C4-2B (cell line): Measurements from ENCODE around the gene MRPS23.
A peak's percentile ranks its signal among the peaks of the same experiment; 100 is the strongest.

ENCODE experiments used
- H3K27ac ChIP-seq: fragments of 450-650 bp; 2 replicates; pipeline ENCODE4 v1.5.1; 2017
- ZFX ChIP-seq: fragments of 450-650 bp; IDR thresholded peaks from 2 replicates; pipeline ENCODE4 v1.6.1; 2017
- TF ChIP-seq, protein P1 (sequence below): fragments of 450-650 bp; conservative IDR thresholded peaks from 2 replicates; pipeline ENCODE4 v1.5.1; 2017; ENCODE audit warnings: mild to moderate bottlenecking

Gene MRPS23

DNA sequence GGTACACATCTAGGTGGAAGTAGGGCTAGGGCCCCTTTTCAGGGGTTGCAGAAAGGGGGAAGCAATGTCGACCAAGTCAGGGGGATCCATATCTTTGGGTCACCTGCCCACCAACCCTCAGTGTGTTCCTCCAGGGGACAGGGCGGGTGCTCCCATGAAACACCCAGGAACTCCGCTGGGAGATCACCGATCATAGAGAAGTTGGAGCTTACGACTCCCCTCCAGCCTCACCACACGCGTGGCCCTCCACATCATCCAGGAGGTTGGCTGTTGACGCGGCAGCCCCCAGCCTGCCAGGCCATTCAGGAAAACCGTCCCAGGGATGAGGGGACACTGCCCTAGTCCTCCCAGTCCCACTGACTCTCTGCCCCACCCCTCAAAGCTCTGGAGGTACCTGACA, 17.3 kb upstream of the MRPS23 start:
- TF ChIP-seq, protein P1, sequence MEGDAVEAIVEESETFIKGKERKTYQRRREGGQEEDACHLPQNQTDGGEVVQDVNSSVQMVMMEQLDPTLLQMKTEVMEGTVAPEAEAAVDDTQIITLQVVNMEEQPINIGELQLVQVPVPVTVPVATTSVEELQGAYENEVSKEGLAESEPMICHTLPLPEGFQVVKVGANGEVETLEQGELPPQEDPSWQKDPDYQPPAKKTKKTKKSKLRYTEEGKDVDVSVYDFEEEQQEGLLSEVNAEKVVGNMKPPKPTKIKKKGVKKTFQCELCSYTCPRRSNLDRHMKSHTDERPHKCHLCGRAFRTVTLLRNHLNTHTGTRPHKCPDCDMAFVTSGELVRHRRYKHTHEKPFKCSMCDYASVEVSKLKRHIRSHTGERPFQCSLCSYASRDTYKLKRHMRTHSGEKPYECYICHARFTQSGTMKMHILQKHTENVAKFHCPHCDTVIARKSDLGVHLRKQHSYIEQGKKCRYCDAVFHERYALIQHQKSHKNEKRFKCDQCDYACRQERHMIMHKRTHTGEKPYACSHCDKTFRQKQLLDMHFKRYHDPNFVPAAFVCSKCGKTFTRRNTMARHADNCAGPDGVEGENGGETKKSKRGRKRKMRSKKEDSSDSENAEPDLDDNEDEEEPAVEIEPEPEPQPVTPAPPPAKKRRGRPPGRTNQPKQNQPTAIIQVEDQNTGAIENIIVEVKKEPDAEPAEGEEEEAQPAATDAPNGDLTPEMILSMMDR = no peak
- no peak for TF ChIP-seq ZFX
- H3K27ac ChIP-seq = no peak overlapping the region

DNA sequence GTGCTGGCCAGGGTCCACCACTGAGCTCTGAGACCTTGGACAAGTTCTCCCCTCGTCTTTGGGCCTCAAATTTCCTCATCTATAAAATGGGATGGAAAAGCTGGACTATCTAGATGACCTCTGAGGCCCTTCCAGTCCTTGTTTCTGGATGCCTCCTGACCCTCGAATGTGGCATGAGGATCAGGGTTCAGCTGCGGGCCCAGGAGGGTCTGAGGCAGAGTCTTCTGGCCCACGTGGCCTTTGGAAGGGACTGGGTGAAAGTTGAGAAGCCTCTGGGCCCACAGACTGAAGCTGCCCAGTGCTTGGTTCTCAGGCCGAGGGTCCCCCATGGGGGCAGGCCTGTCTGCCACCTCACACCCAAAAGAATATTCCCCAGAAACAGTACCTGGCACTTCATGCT, 16.9 kb upstream of the MRPS23 start:
- no peak for TF ChIP-seq ZFX
- TF ChIP-seq, protein P1 = no peak
- H3K27ac ChIP-seq = no peak overlapping the region

DNA sequence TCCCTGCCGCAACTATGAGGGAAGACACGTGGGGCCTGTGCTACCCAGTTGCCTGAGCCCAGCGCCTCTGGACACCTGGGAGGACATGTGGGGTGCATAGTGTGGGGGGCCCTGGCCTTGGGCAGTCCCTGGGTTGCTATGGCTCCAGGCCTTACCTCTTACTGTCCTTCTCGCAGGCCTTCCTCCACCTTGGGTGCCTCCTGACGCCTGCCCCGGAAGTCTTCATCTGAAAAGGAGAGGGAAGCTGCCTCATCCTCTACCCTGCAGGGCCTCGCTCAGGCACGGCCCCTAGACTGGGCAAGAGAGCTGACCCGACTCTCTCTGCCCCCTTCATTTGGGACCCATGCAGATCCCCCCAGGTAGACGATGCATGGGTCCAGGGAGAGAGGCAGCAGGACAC, 16.5 kb upstream of the MRPS23 start:
- H3K27ac ChIP-seq = no peak overlapping the region
- TF ChIP-seq, protein P1 = no peak
- TF ChIP-seq ZFX = no peak

DNA sequence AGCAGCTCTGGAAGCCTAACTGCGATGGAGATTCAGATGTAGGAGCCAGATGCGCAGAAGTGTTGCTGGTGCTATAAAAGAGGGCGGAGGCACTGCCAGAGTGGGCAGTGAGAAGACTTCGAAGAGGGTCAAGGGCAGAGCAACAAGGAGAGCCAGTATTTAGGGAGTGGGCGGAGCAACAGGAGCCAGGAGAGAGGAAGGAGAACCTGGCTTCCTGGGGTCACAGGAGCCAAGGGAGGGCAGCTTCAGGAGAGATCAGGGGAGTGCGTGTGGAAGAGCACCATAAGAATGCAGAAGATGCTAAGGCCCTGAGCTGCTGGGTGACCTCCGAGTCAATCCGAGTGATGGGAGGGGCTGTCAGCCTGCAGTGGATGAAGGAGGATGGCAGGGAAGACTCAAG, 14.4 kb upstream of the MRPS23 start:
- no peak overlapping the region for H3K27ac ChIP-seq
- TF ChIP-seq ZFX = no peak
- TF ChIP-seq, protein P1 = no peak

DNA sequence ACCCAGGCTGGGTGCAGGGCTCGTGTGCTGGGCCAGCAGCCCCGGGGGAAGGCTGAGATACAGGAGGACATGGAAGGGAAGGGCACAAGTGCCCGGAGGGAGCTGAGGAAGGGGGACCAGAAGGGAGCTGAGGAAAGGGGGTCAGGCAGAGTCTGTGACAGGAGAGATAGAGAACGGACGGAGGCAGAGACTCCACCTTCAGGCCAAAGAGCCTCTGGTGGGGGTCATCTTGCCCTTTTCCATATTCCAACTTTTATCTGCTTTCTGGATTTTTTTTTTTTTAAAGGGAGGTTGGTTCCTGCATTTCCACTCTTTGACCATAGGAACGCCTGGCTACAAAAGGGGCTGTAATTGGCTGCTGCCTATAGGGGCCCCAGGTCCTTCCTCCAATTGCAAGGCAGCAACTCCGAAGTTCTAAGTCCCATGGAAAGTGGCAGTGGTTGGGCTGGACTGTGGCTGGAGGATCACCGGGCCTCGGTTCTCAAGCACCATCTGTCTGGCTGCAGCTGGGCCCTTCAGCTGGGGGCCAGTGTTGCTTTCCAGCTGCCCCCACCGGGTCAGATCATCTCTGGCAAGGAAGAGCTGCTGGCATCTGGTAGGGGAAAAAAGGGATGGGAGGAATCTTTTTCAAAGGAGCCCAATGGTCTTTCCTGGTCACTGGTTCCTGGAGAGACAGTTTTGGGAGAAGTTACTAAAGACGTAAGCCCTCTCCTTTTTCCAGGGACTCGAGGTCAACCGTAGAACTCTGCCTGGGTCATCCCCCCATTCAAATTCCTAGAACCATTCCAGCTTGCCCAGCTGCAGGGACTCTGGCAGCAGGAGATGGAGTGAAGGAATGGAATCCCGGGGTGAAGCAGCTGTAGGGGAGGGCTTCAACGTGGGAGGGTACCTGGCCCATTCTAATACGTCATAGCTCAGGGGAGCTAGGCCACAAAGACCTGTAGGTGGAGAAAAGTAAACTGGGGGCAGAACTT, 13.1 kb upstream of the MRPS23 start:
- no peak overlapping the region for H3K27ac ChIP-seq
- TF ChIP-seq ZFX = no peak
- TF ChIP-seq, protein P1 = no peak

DNA sequence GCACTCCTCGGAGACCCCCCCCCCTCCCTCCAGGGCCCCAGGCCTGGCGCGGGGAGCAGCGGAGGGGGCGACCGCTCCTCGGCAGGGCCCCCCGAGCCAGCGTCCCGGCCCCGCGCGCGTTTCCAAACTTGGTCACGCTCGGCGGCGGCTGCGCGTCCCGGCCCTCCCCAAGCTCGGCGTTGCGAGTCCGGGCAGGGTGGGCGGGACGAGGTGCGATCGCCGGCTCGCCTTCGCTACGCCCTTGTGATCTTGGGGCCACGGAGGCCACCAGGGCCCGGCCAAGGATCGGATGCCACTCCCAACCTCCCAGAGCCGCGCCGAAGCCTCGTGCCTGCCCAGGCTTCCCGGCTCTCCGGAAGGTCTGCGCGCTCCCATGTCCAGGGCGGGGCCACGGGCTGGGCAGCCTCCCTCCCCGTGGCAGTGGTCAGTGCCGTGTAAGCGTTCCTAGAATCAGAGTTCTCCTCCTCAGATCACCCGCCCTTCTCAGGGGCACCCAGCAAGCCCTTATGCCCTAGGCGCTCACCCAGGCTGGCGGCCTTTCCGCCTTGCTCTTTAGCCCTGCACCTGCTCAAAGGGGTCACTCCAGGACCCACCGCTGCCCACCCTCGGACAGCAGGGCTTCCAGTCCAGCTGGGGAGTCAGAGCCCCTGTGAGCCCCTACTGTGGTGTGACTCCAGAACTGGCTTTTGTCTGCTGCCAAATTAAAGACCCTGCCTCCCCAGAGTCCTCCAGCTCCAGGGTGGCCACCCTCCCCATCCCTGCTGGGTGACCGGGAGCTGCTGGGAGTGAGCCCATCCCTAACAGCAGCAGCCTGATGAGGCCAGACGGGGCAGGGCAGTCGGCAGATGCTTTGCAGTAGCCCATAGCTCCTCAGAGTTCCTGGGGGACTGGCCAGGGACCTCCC, 12.2 kb upstream of the MRPS23 start:
- TF ChIP-seq ZFX = no peak
- TF ChIP-seq, protein P1 = no peak
- H3K27ac ChIP-seq = peak overlapping the region; percentile 39
